OCI-LY1 (cell line): ENCODE data around the gene MED27.

ENCODE experiments used
- H2AFZ ChIP-seq: fragments of 200-600 bp; sonication (generic), shearing (Covaris generic); 2 replicates; pipeline ENCODE4 v1.6.0; 2014; ENCODE audit warnings: antibody characterized with exemption, mild to moderate bottlenecking, low read length
- H3F3A ChIP-seq: fragments of 200-600 bp; sonication (generic), shearing (Covaris generic); 2 replicates; pipeline ENCODE4 v1.6.0; 2014; ENCODE audit warnings: mild to moderate bottlenecking, antibody characterized with exemption, low read length, moderate library complexity; ENCODE audit not compliant: insufficient read depth
- H3K27ac ChIP-seq: fragments of 200-600 bp; sonication (generic); 2 replicates; pipeline ENCODE4 v1.5.1; 2014; ENCODE audit warnings: low read length, mixed run types, mild to moderate bottlenecking, low read depth; ENCODE audit not compliant: poor library complexity, severe bottlenecking
- H3K27me3 ChIP-seq: fragments of 200-600 bp; sonication (generic); 2 replicates; pipeline ENCODE4 v1.6.0; 2014; ENCODE audit warnings: antibody characterized with exemption, mild to moderate bottlenecking, low read length, moderate library complexity; ENCODE audit not compliant: insufficient read depth
- H3K36me3 ChIP-seq: fragments of 200-600 bp; sonication (generic); 2 replicates; pipeline ENCODE4 v1.6.1; 2014; ENCODE audit warnings: mild to moderate bottlenecking, antibody characterized with exemption, low read length, moderate library complexity, mixed read lengths; ENCODE audit not compliant: insufficient read depth
- H3K4me1 ChIP-seq: fragments of 200-600 bp; sonication (generic); 2 replicates; pipeline ENCODE4 v1.5.1; 2014; ENCODE audit warnings: mild to moderate bottlenecking, low read length, moderate library complexity; ENCODE audit not compliant: insufficient read depth, severe bottlenecking
- H3K4me2 ChIP-seq: fragments of 200-600 bp; sonication (generic), shearing (Covaris generic); 2 replicates; pipeline ENCODE4 v1.6.1; 2014; ENCODE audit warnings: low read length
- H3K4me3 ChIP-seq: fragments of 200-600 bp; sonication (generic); 2 replicates; pipeline ENCODE4 v1.5.1; 2014; ENCODE audit warnings: low read length, low read depth, mild to moderate bottlenecking, mixed read lengths; ENCODE audit not compliant: poor library complexity, severe bottlenecking
- H3K79me2 ChIP-seq: fragments of 200-600 bp; shearing (Covaris generic); 2 replicates; pipeline ENCODE4 v1.6.1; 2016; ENCODE audit warnings: mixed run types, low read length, mixed read lengths; ENCODE audit not compliant: insufficient read depth
- H3K9ac ChIP-seq: fragments of 200-600 bp; sonication (generic), shearing (Covaris generic); 2 replicates; pipeline ENCODE4 v1.6.1; 2014; ENCODE audit warnings: mild to moderate bottlenecking, low read length, mixed read lengths
- H3K9me2 ChIP-seq: fragments of 200-600 bp; sonication (generic), shearing (Covaris generic); 2 replicates; pipeline ENCODE4 v1.6.1; 2014; ENCODE audit warnings: low read depth, mild to moderate bottlenecking, low read length, mixed read lengths
- H3K9me3 ChIP-seq: fragments of 200-600 bp; shearing (Covaris generic); 2 replicates; pipeline ENCODE4 v1.6.1; 2014; ENCODE audit warnings: low read length, mixed read lengths
- H4K20me1 ChIP-seq: fragments of 200-600 bp; sonication (generic), shearing (Covaris generic); 2 replicates; pipeline ENCODE4 v1.6.0; 2016; ENCODE audit warnings: mild to moderate bottlenecking, low read length; ENCODE audit not compliant: insufficient read depth
- EZH2 ChIP-seq: fragments of 200-600 bp; sonication (generic), shearing (Covaris generic); IDR thresholded peaks from 2 replicates; pipeline ENCODE4 v1.8.0; 2017; ENCODE audit warnings: borderline replicate concordance, mixed run types, mild to moderate bottlenecking, antibody characterized with exemption, low read length, moderate library complexity, mixed read lengths
- TF ChIP-seq, protein P1 (sequence below): fragments of 200-600 bp; sonication (generic), shearing (Covaris generic); IDR thresholded peaks from 2 replicates; pipeline ENCODE4 v1.5.1; 2017; ENCODE audit warnings: mild to moderate bottlenecking, antibody characterized with exemption, low read length, moderate library complexity, mixed read lengths

MED27 gene

GRCh38 chr9:132071847-132072507, 7.7 kb downstream of the MED27 start:
- H3K4me1 ChIP-seq = no peaks in the 10 kb centered on the region
- no peaks in the 10 kb centered on the region for H3K9me2 ChIP-seq
- no peak overlapping the region for H3K27ac ChIP-seq
- no peaks in the 10 kb centered on the region for H3F3A ChIP-seq
- 0 out of 2 replicates have a peak, but pooled peaks cover 2% of the 10 kb centered on the region for H3K79me2 ChIP-seq
- no peaks in the 10 kb centered on the region for H3K9me3 ChIP-seq
- no peak overlapping the region for H3K4me3 ChIP-seq
- no peak overlapping the region for H3K9ac ChIP-seq
- no peaks in the 10 kb centered on the region for H3K27me3 ChIP-seq
- H3K4me2 ChIP-seq = no peak overlapping the region
- peaks cover 69% of the 10 kb centered on the region; the same call in 1 of the 2 replicates for H3K36me3 ChIP-seq
- TF ChIP-seq EZH2 = no peak
- TF ChIP-seq, protein P1, sequence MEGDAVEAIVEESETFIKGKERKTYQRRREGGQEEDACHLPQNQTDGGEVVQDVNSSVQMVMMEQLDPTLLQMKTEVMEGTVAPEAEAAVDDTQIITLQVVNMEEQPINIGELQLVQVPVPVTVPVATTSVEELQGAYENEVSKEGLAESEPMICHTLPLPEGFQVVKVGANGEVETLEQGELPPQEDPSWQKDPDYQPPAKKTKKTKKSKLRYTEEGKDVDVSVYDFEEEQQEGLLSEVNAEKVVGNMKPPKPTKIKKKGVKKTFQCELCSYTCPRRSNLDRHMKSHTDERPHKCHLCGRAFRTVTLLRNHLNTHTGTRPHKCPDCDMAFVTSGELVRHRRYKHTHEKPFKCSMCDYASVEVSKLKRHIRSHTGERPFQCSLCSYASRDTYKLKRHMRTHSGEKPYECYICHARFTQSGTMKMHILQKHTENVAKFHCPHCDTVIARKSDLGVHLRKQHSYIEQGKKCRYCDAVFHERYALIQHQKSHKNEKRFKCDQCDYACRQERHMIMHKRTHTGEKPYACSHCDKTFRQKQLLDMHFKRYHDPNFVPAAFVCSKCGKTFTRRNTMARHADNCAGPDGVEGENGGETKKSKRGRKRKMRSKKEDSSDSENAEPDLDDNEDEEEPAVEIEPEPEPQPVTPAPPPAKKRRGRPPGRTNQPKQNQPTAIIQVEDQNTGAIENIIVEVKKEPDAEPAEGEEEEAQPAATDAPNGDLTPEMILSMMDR = no peak
- H4K20me1 ChIP-seq = 0 out of 2 replicates have a peak, but pooled peaks cover 2% of the 10 kb centered on the region
- H2AFZ ChIP-seq = no peak overlapping the region

DNA sequence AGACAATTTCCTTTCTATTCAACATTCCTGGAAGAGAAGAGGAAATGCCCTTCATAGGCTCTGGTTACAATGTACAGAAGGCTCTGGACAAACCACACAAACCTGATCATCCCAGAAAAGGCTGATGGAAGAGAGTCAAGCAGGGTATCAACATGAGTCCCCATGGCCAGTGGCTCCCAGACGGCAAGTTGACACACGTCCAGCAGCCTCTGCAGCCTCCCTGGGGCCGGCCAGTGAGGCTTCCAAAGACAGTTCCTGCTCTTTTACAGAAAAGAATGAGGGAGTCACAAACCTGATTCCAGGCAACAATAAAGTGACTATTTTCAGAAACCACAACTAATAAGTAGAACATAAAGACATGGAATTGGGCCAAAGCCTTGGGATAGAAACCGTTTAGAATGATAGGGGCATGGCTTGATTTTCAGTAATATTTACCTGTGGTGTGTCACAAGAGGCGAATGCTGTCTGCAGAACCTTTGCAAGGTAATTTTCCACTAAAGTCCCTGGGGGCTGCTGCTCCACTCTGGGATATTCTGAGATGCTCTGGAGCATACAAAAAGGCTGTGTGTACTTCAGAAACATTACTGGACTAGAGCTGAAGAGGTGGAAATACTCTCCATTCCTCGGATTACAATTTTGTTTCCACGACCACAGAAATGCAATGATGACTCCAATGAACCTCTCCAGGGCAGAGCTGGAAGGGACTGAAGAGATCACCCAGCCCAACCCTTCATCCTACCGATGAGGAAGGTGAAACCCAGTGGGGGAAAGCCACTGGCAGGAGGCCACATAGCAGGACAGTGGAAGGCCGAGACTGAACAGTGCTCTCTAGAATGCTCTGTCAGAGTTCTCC, 10.4 kb downstream of the MED27 start:
- no peak overlapping the region for H3K4me2 ChIP-seq
- H3K27ac ChIP-seq = no peak overlapping the region
- no peak for TF ChIP-seq EZH2
- TF ChIP-seq, protein P1 = no peak
- peaks cover 45% of the 10 kb centered on the region; the same call in 1 of the 2 replicates for H3K36me3 ChIP-seq
- H3K9me3 ChIP-seq = no peaks in the 10 kb centered on the region
- no peak overlapping the region for H3K4me3 ChIP-seq
- no peaks in the 10 kb centered on the region for H3K79me2 ChIP-seq
- no peak overlapping the region for H3K9ac ChIP-seq
- no peak overlapping the region for H2AFZ ChIP-seq
- H3K27me3 ChIP-seq = no peaks in the 10 kb centered on the region
- H3K4me1 ChIP-seq = no peaks in the 10 kb centered on the region
- H4K20me1 ChIP-seq = 0 out of 2 replicates have a peak, but pooled peaks cover 2% of the 10 kb centered on the region
- H3F3A ChIP-seq = no peaks in the 10 kb centered on the region
- no peaks in the 10 kb centered on the region for H3K9me2 ChIP-seq

- H4K20me1 ChIP-seq = 0 out of 2 replicates have a peak, but pooled peaks cover 2% of the 10 kb centered on the region
- H3K4me2 ChIP-seq = no peak overlapping the region
- no peaks in the 10 kb centered on the region for H3F3A ChIP-seq
- no peaks in the 10 kb centered on the region for H3K9me2 ChIP-seq
- no peak overlapping the region for H2AFZ ChIP-seq
- TF ChIP-seq, protein P1 = no peak
- TF ChIP-seq EZH2 = no peak
- H3K36me3 ChIP-seq = peaks cover 39% of the 10 kb centered on the region; the same call in 1 of the 2 replicates
- no peaks in the 10 kb centered on the region for H3K9me3 ChIP-seq
- no peaks in the 10 kb centered on the region for H3K4me1 ChIP-seq
- H3K4me3 ChIP-seq = no peak overlapping the region
- no peak overlapping the region for H3K27ac ChIP-seq
- H3K79me2 ChIP-seq = no peaks in the 10 kb centered on the region; the same call in 1 of the 2 replicates
- H3K9ac ChIP-seq = no peak overlapping the region
- no peaks in the 10 kb centered on the region for H3K27me3 ChIP-seq
These were observed 11.1 kb downstream of the MED27 start for GRCh38 chr9:132068605-132069004.
